Heart right ventricle (tissue), 16 donors: ENCODE results near the gene SLC14A1. TPM values are rescaled to one million over a fixed set of nuclear protein-coding genes. Genes with fewer than 3 reads are reported as not detected.
"Not testable (repeated sequence)": the region's sequence is repeated elsewhere in the genome, so short reads cannot be mapped to it uniquely, and the experiment has no call there.

Source experiments
- ATAC-seq, 8 donors: fragments of 200-7000 bp; cut with Tn5 transposase; one replicate each; pipeline ENCODE4 v1.9.1; 2020; ENCODE audit warnings: mild to moderate bottlenecking in 8 of 8, moderate library complexity in 8 of 8, moderate number of reproducible peaks in 1 of 8
- DNase-seq, 2 donors: peaks; one replicate each; pipeline ENCODE4 v3.0.0-alpha.2; 2020
- H3K27ac ChIP-seq, 10 donors: fragments of 200-600 bp; sonication (generic) in 2 of 10; one replicate each; pipeline versions ENCODE4 v1.5.0 to v1.8.0; 2020 to 2022; ENCODE audit warnings: mild to moderate bottlenecking in 3 of 10
- H3K27me3 ChIP-seq, 7 donors: fragments of 200-600 bp; one replicate each; pipeline ENCODE4 v1.8.0; 2021 to 2022; ENCODE audit warnings: mild to moderate bottlenecking in 2 of 7
- H3K36me3 ChIP-seq, 9 donors: fragments of 200-600 bp; sonication (generic) in 1 of 9; one replicate each; pipeline versions ENCODE4 v1.5.0 to v1.8.0; 2020 to 2022; ENCODE audit warnings: mild to moderate bottlenecking in 2 of 9
- H3K4me1 ChIP-seq, 9 donors: fragments of 200-600 bp; sonication (generic) in 1 of 9; one replicate each; pipeline versions ENCODE4 v1.5.0 to v1.8.0; 2020 to 2022; ENCODE audit warnings: mild to moderate bottlenecking in 4 of 9
- H3K4me3 ChIP-seq, 10 donors: fragments of 200-600 bp; sonication (generic) in 2 of 10; one replicate each; pipeline versions ENCODE4 v1.5.0 to v1.8.0; 2020 to 2022; ENCODE audit warnings: mild to moderate bottlenecking in 7 of 10, moderate library complexity in 2 of 10
- H3K9me3 ChIP-seq, 11 donors: fragments of 200-600 bp in 10 of 11; sonication (generic) in 2 of 11; one replicate each; pipeline versions ENCODE4 v1.5.0 to v1.8.0; 2013 to 2022; ENCODE audit warnings: mild to moderate bottlenecking in 2 of 11, control low read depth in 1 of 11, moderate library complexity in 1 of 11
- CTCF ChIP-seq, 9 donors: fragments of 200-600 bp; sonication (generic) in 2 of 9; IDR thresholded peaks; one replicate each; pipeline versions ENCODE4 v1.5.0 to v1.8.0; 2021 to 2022; ENCODE audit warnings: antibody characterized with exemption in 9 of 9, mild to moderate bottlenecking in 5 of 9, moderate library complexity in 1 of 9
- WGBS, 2 donors: extraction: QIAGEN DNeasy Blood & Tissue Kit; methylation state at CpG; one replicate each; pipeline ENCODE4 v1.1.7; 2013; ENCODE audit warnings: inconsistent platforms in 1 of 2; 5-methylcytosine and 5-hydroxymethylcytosine counted together
- intact Hi-C, 10 donors: fragments of 100-400 bp; cut with DNase I; formaldehyde crosslinking; loops; one replicate each; pipeline versions ENCODE4 v1.11.1 to v1.14.2; 2022
- polyA plus RNA-seq, 2 donors: library from polyadenylated mRNA; stranded (reverse); fragments of 200-250 nt; gene quantifications; one replicate each; pipeline ENCODE4 v1.2.3, GENCODE V29; 2013
- total RNA-seq, 10 donors: library from RNA; stranded (reverse); fragmentation: NEBNext Ultra II Directional in 3 of 10; extraction: Animal tissue kit (Norgen Biotek cat#: 25700) in 3 of 10; gene quantifications; one replicate each; pipeline versions ENCODE4 v1.2.1 to v1.2.4, GENCODE V29; 2021 to 2023
- donor health status: Arrhythmogenic right ventricular cardiomyopathy.
- donor health status: ischemic (EF 13 %, LVEDD 7.1; RV severe dilation, severe dysfunction).
- donor health status: healthy with polysubstance abuse.
- donor health status: DM: no; HTN: yes; CAD: no.
- donor health status: DM: no; HTN: no; CAD: no.
- donor health status: ischemic (EF 25% LVEDD 6.9; RV normal size, moderate dysfunction).
- donor health status: ischemic (EF 25% LVEDD 5.7; RV mildly dilated, moderate dysfunction).
- donor health status: healthy.
- donor health status: DM: yes; HTN: yes; CAD: no.
- donor health status: Ischemic cardiomyopathy.
- donor health status: ischemic (EF 35%, LVEDD 5.7; RV mildly dilated, moderate dysfunction).
- donor health status: nonischemic (EF 11% LVEDD 7.7; RV severe dilation, severe dysfunction).
- donor health status: DM: yes; HTN: yes; CAD: no.
- donor health status: PGD.
- donor health status: ischemic (EF 29% LVEDD 5.4; RV normal size, mild dysfunction).
- donor health status: nonischemic (EF 23%, LVEDD 6.1; RV moderate dilation, normal function).

Gene SLC14A1
- total and polyA plus RNA-seq, 12 donors, result 5.6 to 29.7 (median 12.7) TPM

- no peak overlapping the region for H3K27ac ChIP-seq
- intact Hi-C loops, result no loop called here
- DNase-seq (no peak), ATAC-seq (no peak)
- 88 to 89% methylated on average over 1 of the region's 1 CpG for WGBS, 2 donors
- peaks cover 0 to 50% (median 21%) of the 10 kb centered on the region in 9 donors for H3K4me1 ChIP-seq
- H3K9me3 ChIP-seq, result no peaks in the 10 kb centered on the region
- TF ChIP-seq CTCF (IDR thresholded peaks at IDR 0.05), result no peak
- no peaks in the 10 kb centered on the region for H3K27me3 ChIP-seq
- H3K36me3 ChIP-seq, result peaks cover 0 to 20% (median 0%) of the 10 kb centered on the region in 9 donors
- H3K4me3 ChIP-seq, result no peak overlapping the region
Measured at GRCh38 chr18:45753286-45753685, 29.3 kb downstream of the SLC14A1 start.

- 18 to 30% methylated on average over 4 of the region's 4 CpGs for WGBS, 2 donors
- intact Hi-C loops, result no loop called here
- Histone ChIP-seq H3K4me3 (no peak overlapping the region), H3K27me3 (no peaks in the 10 kb centered on the region), H3K36me3 (peaks cover 0 to 7% (median 0%) of the 10 kb centered on the region in 9 donors), H3K4me1 (peaks cover 0 to 64% (median 21%) of the 10 kb centered on the region in 9 donors), H3K27ac (peak overlapping the region in 7 of 10 donors; percentile 25 to 79 (median 46)), H3K9me3 (no peaks in the 10 kb centered on the region)
- TF ChIP-seq CTCF (IDR thresholded peaks at IDR 0.05), result no peak
- peak in 1 of 2 donors; percentile 92 for DNase-seq
- peak; percentile 85 to 97 (median 95) for ATAC-seq
Measured at GRCh38 chr18:45755934-45756333, 32.0 kb downstream of the SLC14A1 start.

- intact Hi-C loops, result no loop called here
- no peak overlapping the region for H3K27ac ChIP-seq
Measured at GRCh38 chr18:45757005-45757404, 33.0 kb downstream of the SLC14A1 start.

GRCh38 chr18:45757644-45758043, 33.7 kb downstream of the SLC14A1 start:
- DNase-seq, H3K9me3 ChIP-seq, H3K27ac ChIP-seq, ATAC-seq, H3K4me3 ChIP-seq, H3K36me3 ChIP-seq, intact Hi-C loops, H3K27me3 ChIP-seq: not testable (repeated sequence)
- peaks cover 0 to 68% (median 21%) of the 10 kb centered on the region in 9 donors for H3K4me1 ChIP-seq
- WGBS, 2 donors, result 90 to 91% methylated on average over 11 of the region's 11 CpGs

More at GRCh38 chr18:45757005-45757404, 33.0 kb downstream of the SLC14A1 start:
- Histone ChIP-seq H3K36me3 (peaks cover 0 to 2% (median 0%) of the 10 kb centered on the region in 9 donors), H3K9me3 (no peaks in the 10 kb centered on the region), H3K27me3 (no peaks in the 10 kb centered on the region), H3K4me3 (no peak overlapping the region), H3K4me1 (peaks cover 0 to 65% (median 21%) of the 10 kb centered on the region in 9 donors)
- TF ChIP-seq CTCF (IDR thresholded peaks at IDR 0.05), result no peak
- no peak for DNase-seq
- ATAC-seq, result no peak
- WGBS, 2 donors, result 85 to 90% methylated on average over 5 of the region's 5 CpGs

GRCh38 chr18:45760462-45761036, 36.6 kb downstream of the SLC14A1 start:
- H3K4me1 ChIP-seq, result peaks cover 4 to 56% (median 20%) of the 10 kb centered on the region in 9 donors
- intact Hi-C loops, result loop anchor here in 1 of 10 donors (10.0 kb wide), 1 partner anchor 504 kb away; no protein-coding TSS in a partner anchor
- H3K27me3 ChIP-seq, result no peaks in the 10 kb centered on the region
- WGBS, 2 donors, result 36 to 37% methylated on average over 5 of the region's 5 CpGs
- no peak for ATAC-seq
- H3K4me3 ChIP-seq, result no peak overlapping the region
- DNase-seq, result no peak
- TF ChIP-seq CTCF (IDR thresholded peaks at IDR 0.05), result no peak
- no peaks in the 10 kb centered on the region for H3K9me3 ChIP-seq
- no peak overlapping the region for H3K27ac ChIP-seq
- no peaks in the 10 kb centered on the region for H3K36me3 ChIP-seq
